Right lobe of liver (tissue), 6 donors: ENCODE measurements around the gene HSF2BP. TPM values are rescaled to one million over a fixed set of nuclear protein-coding genes. Genes with fewer than 3 reads are reported as not detected.

Source experiments
- ATAC-seq, 4 donors: fragments of 200-7000 bp; cut with Tn5 transposase; one replicate each; pipeline ENCODE4 v1.9.1; 2020; ENCODE audit warnings: mild to moderate bottlenecking in 4 of 4, moderate library complexity in 4 of 4
- DNase-seq, 3 donors: peaks; one replicate each; pipeline ENCODE4 v3.0.0-alpha.2; 2020
- H3K27ac ChIP-seq, 3 donors: fragments of 200-600 bp; one replicate each; pipeline ENCODE4 v1.8.0; 2022
- H3K27me3 ChIP-seq, 2 donors: fragments of 200-600 bp; one replicate each; pipeline ENCODE4 v1.8.0; 2022
- H3K36me3 ChIP-seq, 4 donors: fragments of 200-600 bp; sonication (generic) in 1 of 4; one replicate each; pipeline versions ENCODE4 v1.5.1 to v1.8.0; 2017 to 2022; ENCODE audit warnings: control low read depth in 1 of 4
- H3K4me1 ChIP-seq, 4 donors: fragments of 200-600 bp; sonication (generic) in 1 of 4; one replicate each; pipeline versions ENCODE4 v1.5.1 to v1.8.0; 2017 to 2022; ENCODE audit warnings: control low read depth in 1 of 4
- H3K4me3 ChIP-seq, 3 donors: fragments of 200-600 bp; one replicate each; pipeline ENCODE4 v1.8.0; 2022
- H3K9me3 ChIP-seq, 4 donors: fragments of 200-600 bp; sonication (generic) in 1 of 4; one replicate each; pipeline versions ENCODE4 v1.5.1 to v1.8.0; 2017 to 2022; ENCODE audit warnings: control low read depth in 1 of 4
- POLR2A ChIP-seq: fragments of 450-650 bp; IDR thresholded peaks from one replicate; pipeline ENCODE4 v1.6.1; 2017; ENCODE audit warnings: antibody characterized with exemption, mild to moderate bottlenecking
- WGBS: methylation state at CpG from one replicate; pipeline ENCODE4 v1.1.6; 2018; ENCODE audit warnings: low coverage, low lambda C conversion rate; ENCODE audit not compliant: insufficient coverage; ENCODE audit errors: missing lambda C conversion rate; 5-methylcytosine and 5-hydroxymethylcytosine counted together
- intact Hi-C, 2 donors: fragments of 100-400 bp; cut with DNase I; formaldehyde crosslinking; loops; one replicate each; pipeline versions ENCODE4 v1.11.2 to v1.14.1; 2022
- total RNA-seq, 6 experiments: library from RNA; depleted of rRNA in 2 of 6; stranded (reverse); fragments of >200 nt in 2 of 6; fragmentation: NEBNext Ultra II Directional in 3 of 6; extraction: Animal tissue kit (Norgen Biotek cat#: 25700) in 3 of 6; gene quantifications; one replicate each; pipeline versions ENCODE4 v1.1.0 to v1.2.4, GENCODE V29; 2016 to 2023
- TF ChIP-seq, protein P1 (sequence below), 4 donors: fragments of 200-600 bp in 3 of 4; fragments of 450-650 bp in 1 of 4; IDR thresholded peaks; one replicate each; pipeline versions ENCODE4 v1.5.1 to v1.8.0; 2016 to 2022; ENCODE audit warnings: antibody characterized with exemption in 4 of 4, mild to moderate bottlenecking in 2 of 4
- donor health status: DM: no; HTN: yes; CAD: no.
- donor health status: DM: no; HTN: no; CAD: no.
- donor health status: DM: no; HTN: no; CAD: no.
- donor health status: DM: no; HTN: yes; CAD: no.
- donor health status: DM: no; HTN: yes; CAD: no.

The HSF2BP gene
- total RNA-seq, 6 experiments from 2014 or later = 0.25 to 0.62 (median 0.37) TPM; not detected in 2

DNA sequence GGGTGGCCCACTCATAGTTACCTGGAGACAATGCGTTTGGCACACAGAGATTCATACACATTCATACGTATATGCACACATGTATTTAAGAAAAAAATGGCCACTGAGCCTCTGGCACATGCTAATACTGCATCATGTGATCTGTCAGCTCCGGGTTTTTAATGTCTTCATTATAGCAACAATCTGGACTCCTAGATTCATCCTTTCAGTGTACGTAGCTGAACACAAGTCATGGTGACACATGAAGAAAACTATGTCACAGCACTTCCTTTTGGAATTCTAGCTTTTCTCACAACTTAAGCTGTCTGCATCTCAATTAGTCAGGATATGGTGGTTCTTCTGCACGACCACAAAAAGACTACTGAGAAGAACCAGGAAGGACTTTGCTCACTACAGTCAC lies 24.7 kb downstream of the HSF2BP start:
- H3K4me3 ChIP-seq = no peak overlapping the region
- TF ChIP-seq, protein P1, sequence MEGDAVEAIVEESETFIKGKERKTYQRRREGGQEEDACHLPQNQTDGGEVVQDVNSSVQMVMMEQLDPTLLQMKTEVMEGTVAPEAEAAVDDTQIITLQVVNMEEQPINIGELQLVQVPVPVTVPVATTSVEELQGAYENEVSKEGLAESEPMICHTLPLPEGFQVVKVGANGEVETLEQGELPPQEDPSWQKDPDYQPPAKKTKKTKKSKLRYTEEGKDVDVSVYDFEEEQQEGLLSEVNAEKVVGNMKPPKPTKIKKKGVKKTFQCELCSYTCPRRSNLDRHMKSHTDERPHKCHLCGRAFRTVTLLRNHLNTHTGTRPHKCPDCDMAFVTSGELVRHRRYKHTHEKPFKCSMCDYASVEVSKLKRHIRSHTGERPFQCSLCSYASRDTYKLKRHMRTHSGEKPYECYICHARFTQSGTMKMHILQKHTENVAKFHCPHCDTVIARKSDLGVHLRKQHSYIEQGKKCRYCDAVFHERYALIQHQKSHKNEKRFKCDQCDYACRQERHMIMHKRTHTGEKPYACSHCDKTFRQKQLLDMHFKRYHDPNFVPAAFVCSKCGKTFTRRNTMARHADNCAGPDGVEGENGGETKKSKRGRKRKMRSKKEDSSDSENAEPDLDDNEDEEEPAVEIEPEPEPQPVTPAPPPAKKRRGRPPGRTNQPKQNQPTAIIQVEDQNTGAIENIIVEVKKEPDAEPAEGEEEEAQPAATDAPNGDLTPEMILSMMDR (IDR thresholded peaks at IDR 0.05) = no peak
- TF ChIP-seq POLR2A = no peak
- no peaks in the 10 kb centered on the region for H3K27me3 ChIP-seq
- ATAC-seq (no peak), DNase-seq (no peak)
- no peak overlapping the region for H3K27ac ChIP-seq
- intact Hi-C loops = no loop called here
- no peaks in the 10 kb centered on the region for H3K4me1 ChIP-seq
- H3K9me3 ChIP-seq = no peaks in the 10 kb centered on the region
- 77% methylated on average over 4 of the region's 5 CpGs for WGBS
- H3K36me3 ChIP-seq = no peaks in the 10 kb centered on the region

DNA sequence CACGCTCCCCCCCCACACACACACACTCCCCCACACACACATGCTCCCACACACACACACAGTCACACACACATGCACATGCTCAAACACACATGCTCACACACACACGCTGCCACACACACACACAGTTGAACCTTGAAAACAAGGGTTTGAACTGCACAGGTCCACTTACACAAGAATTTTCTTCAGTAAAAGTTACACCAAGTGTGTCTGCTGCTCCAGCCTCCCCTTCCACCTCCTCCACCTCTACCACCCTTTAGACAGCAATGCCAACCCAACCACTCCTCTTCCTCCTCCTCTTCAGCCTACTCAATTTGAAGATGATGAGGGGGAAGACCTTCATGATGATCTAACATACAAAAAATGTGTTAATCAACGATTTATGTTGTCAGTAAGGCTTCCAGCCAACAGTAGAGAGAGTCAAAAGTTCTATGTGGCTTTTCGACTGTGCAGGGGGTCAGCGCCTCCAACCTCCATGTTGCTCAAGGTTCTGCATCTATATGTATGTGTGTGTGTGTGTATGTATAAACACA lies 26.8 kb downstream of the HSF2BP start:
- ATAC-seq (no peak), DNase-seq (no peak)
- Histone ChIP-seq H3K4me1 (no peaks in the 10 kb centered on the region), H3K36me3 (no peaks in the 10 kb centered on the region), H3K27me3 (no peaks in the 10 kb centered on the region), H3K9me3 (no peaks in the 10 kb centered on the region), H3K4me3 (no peak overlapping the region), H3K27ac (no peak overlapping the region)
- no peak for TF ChIP-seq POLR2A
- TF ChIP-seq, protein P1 (IDR thresholded peaks at IDR 0.05) = no peak
- WGBS = 63% methylated on average over 4 of the region's 5 CpGs
- intact Hi-C loops = no loop called here

DNA sequence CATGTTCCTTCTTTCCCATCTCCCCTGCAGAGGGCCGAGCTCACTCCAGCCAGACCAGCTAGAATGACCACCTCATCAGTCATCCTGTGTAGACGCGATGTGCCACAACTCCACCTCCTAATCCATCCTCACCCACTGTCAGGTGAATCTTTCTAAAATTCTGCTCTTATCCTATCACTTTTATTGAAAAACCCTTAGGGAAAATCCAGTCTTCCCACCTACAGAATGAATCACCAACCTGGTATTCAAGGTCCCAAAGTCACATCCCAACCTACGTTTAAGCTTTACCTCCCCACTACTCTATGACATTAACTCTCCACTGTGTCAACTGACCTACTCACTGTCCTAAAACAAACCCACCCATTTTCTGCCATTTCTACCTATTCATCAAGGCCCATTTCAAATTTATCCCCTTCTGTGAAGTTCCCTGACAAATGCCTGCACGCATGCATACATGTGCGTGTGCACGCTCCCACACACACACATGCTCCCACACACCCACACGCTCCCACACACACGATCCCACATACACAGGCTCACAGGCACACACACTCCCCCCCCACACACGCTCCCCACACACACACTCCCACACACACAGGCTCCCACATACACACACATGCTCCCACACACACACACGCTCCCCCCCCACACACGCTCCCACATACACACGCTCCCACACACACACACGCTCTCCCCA lies 27.7 kb downstream of the HSF2BP start:
- 83% methylated on average over 13 of the region's 14 CpGs for WGBS
- H3K4me1 ChIP-seq = no peaks in the 10 kb centered on the region
- ATAC-seq (no peak), DNase-seq (no peak)
- no peak for TF ChIP-seq POLR2A
- TF ChIP-seq, protein P1 (IDR thresholded peaks at IDR 0.05) = no peak
- H3K4me3 ChIP-seq = no peak overlapping the region
- no peaks in the 10 kb centered on the region for H3K36me3 ChIP-seq
- H3K27ac ChIP-seq = no peak overlapping the region
- no peaks in the 10 kb centered on the region for H3K9me3 ChIP-seq
- intact Hi-C loops = no loop called here
- no peaks in the 10 kb centered on the region for H3K27me3 ChIP-seq

DNA sequence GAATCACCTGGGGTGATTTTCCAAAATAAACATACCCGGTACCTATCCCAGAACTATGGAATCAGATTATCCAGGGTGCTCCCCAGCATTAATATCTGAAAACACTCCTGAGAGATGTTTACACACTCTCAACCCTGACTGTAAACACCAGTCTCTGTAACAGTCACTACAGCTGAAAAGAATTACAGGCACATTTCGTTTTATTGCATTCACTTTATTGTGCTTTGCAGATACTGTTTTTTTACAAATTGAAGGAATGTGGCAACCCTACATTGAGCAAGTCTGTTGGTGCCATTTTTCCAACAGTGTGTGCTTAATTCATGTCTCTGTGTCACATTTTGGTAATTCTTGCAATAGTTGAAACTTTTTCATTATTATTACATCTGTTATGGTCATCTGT lies 31.8 kb downstream of the HSF2BP start:
- DNase-seq (no peak), ATAC-seq (no peak)
- Histone ChIP-seq H3K27me3 (no peaks in the 10 kb centered on the region), H3K36me3 (no peaks in the 10 kb centered on the region), H3K27ac (no peak overlapping the region), H3K4me3 (no peak overlapping the region), H3K9me3 (no peaks in the 10 kb centered on the region), H3K4me1 (no peaks in the 10 kb centered on the region)
- TF ChIP-seq, protein P1 (IDR thresholded peaks at IDR 0.05) = no peak
- TF ChIP-seq POLR2A = no peak
- 88% methylated on average over 2 of the region's 2 CpGs for WGBS
- intact Hi-C loops = no loop called here
